ES-I3 (cell line): ENCODE results near the gene TMCO4.

ENCODE experiments used
- H3K36me3 ChIP-seq: 2 replicates; pipeline ENCODE4 v1.6.1; 2013; ENCODE audit warnings: mild to moderate bottlenecking, low read length, control low read depth, moderate library complexity; ENCODE audit not compliant: insufficient read depth
- H3K4me1 ChIP-seq: 2 replicates; pipeline ENCODE4 v1.6.1; 2013; ENCODE audit warnings: mild to moderate bottlenecking, control low read depth, low read length; ENCODE audit not compliant: insufficient read depth
- H3K9ac ChIP-seq: 2 replicates; pipeline ENCODE4 v1.6.1; 2013; ENCODE audit warnings: low read depth, mild to moderate bottlenecking, low read length, moderate library complexity
- H3K9me3 ChIP-seq: 2 replicates; pipeline ENCODE4 v1.6.1; 2013; ENCODE audit warnings: mild to moderate bottlenecking, low read length, moderate library complexity; ENCODE audit not compliant: control insufficient read depth, insufficient read depth

The TMCO4 gene

DNA sequence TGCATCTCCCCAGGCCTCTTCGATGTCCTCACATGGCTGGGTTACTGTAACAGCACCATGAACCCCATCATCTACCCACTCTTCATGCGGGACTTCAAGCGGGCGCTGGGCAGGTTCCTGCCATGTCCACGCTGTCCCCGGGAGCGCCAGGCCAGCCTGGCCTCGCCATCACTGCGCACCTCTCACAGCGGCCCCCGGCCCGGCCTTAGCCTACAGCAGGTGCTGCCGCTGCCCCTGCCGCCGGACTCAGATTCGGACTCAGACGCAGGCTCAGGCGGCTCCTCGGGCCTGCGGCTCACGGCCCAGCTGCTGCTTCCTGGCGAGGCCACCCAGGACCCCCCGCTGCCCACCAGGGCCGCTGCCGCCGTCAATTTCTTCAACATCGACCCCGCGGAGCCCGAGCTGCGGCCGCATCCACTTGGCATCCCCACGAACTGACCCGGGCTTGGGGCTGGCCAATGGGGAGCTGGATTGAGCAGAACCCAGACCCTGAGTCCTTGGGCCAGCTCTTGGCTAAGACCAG lies 120.7 kb downstream of the TMCO4 start:
- no peaks in the 10 kb centered on the region for H3K9me3 ChIP-seq

DNA sequence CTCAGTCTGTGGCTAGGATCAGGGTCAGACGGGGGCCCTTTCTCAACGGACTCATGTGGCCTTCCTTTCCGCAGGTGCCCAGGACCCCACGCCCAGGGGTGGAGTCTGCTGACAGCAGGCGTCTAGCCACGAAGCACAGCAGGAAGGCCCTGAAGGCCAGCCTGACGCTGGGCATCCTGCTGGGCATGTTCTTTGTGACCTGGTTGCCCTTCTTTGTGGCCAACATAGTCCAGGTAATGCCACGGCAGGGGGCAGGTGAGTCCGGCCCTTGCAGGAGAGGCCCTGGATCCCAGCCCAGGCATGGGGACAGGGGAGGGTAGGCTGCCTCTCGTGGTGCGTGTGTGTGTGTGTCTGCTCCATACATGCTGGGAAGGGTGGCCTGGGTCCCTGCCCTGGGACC lies 121.2 kb downstream of the TMCO4 start:
- no peaks in the 10 kb centered on the region for H3K4me1 ChIP-seq
- H3K9me3 ChIP-seq, result no peaks in the 10 kb centered on the region
- no peaks in the 10 kb centered on the region for H3K36me3 ChIP-seq
- no peak overlapping the region for H3K9ac ChIP-seq

More for the DNA sequence above, 120.7 kb downstream of the TMCO4 start:
- Histone ChIP-seq H3K9ac (no peak overlapping the region), H3K4me1 (no peaks in the 10 kb centered on the region), H3K36me3 (no peaks in the 10 kb centered on the region)

DNA sequence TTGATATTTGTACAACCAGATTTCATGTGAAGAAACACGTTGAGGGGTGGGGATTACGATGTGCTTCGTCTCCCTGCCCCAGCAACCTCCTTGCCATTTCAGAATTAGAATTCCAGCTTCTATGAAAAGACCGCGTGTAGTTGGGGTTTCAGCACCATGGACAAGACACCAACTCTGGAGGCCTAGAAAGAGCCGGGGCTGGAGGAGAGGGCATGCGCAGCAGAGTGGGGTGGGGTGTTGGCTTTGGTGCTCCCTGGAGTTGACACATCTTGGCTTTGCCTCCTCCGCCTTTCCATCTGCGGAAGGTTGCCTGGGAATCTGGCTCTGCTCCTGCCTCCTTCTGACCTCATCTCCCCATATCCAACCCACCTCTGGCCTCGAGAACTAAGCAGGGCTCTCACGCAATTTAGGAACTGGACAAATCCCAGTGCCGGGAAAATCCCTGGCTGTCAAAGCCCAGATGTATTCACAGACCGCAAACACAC lies 123.2 kb downstream of the TMCO4 start:
- no peak overlapping the region for H3K9ac ChIP-seq
- no peaks in the 10 kb centered on the region for H3K4me1 ChIP-seq
- H3K36me3 ChIP-seq, result no peaks in the 10 kb centered on the region
- H3K9me3 ChIP-seq, result no peaks in the 10 kb centered on the region

DNA sequence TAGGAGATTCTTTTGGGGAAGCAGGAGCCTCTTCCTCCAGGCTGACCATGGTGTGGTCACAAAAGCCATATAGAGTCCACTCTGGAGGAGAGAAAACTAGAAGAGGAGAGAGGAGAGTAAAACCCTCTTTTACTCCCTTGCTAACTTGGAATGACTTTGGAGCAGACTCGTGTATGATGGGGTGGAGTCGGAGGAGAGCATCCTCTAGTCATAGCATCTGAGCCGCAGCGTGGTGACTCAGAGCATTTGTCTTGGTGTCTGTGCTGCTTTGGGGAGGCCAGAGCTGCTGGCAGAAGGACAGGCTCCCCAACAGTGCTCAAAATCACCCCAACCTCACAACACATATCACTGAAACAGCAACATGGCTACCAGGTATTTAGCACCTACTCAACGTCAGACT lies 123.9 kb downstream of the TMCO4 start:
- no peaks in the 10 kb centered on the region for H3K4me1 ChIP-seq
- no peaks in the 10 kb centered on the region for H3K36me3 ChIP-seq
- no peaks in the 10 kb centered on the region for H3K9me3 ChIP-seq
- H3K9ac ChIP-seq, result no peak overlapping the region

DNA sequence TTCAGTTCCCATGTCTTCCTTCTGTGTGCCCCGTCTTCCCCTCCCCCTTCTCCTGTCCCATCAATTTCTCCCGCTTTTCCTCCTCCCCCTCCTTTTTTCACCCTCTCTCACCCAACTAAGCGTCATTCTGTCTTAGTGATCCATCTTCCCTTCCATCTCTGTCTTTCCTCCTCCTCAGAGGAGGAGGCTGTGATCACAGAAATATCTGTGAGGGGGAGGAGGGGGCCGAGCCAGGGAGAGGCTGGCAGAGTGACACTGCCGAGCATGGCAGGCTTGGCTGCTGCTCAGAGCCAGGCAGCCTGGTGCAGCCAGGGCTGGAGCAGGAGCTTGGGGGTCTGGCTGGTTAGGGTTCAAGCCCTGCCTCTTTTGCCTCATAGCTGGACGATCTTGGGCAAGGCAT lies 127.5 kb downstream of the TMCO4 start:
- H3K36me3 ChIP-seq, result no peaks in the 10 kb centered on the region
- H3K9ac ChIP-seq, result no peak overlapping the region
- H3K9me3 ChIP-seq, result no peaks in the 10 kb centered on the region
- no peaks in the 10 kb centered on the region for H3K4me1 ChIP-seq

DNA sequence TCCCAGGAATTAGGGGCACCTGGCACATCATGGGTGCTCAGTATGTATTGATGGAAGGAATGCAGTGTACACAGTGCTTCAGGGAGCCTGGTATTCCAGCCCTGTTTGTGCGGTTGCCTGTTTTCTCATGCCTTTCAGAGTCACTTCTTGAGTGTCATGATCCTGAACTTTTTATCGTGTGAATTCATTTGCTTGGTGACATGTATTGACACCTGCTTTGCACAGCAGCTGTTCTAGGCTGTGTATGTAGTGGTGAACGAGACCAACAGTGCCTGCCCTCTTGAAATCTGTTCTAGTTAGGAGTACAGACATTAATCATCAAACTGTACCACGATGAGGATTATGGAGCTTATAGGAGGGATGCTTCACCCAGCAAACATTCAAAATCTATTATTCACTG lies 128.9 kb downstream of the TMCO4 start:
- H3K9ac ChIP-seq, result no peak overlapping the region
- no peaks in the 10 kb centered on the region for H3K4me1 ChIP-seq
- H3K9me3 ChIP-seq, result no peaks in the 10 kb centered on the region
- H3K36me3 ChIP-seq, result no peaks in the 10 kb centered on the region

DNA sequence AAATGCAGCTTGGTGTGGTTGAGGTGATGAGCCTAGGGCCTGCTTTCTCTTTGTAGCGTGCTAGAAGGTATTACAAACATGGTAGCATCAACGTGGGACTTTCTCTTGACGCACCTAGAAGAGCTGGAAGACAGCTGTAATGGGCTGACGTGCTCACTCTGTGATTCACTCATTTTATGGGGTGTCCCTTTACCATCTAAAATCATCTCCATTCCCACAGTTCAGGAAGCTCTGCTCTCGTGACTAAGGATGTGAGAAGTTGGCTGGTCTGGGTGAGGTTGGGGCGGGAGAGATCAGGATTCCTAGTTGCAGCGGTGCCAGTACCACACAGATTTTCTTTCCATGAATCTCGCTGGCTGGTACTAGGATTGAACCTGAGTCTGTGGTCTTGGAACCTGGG lies 130.8 kb downstream of the TMCO4 start:
- no peaks in the 10 kb centered on the region for H3K36me3 ChIP-seq
- no peaks in the 10 kb centered on the region for H3K9me3 ChIP-seq
- H3K4me1 ChIP-seq, result no peaks in the 10 kb centered on the region
- H3K9ac ChIP-seq, result no peak overlapping the region

DNA sequence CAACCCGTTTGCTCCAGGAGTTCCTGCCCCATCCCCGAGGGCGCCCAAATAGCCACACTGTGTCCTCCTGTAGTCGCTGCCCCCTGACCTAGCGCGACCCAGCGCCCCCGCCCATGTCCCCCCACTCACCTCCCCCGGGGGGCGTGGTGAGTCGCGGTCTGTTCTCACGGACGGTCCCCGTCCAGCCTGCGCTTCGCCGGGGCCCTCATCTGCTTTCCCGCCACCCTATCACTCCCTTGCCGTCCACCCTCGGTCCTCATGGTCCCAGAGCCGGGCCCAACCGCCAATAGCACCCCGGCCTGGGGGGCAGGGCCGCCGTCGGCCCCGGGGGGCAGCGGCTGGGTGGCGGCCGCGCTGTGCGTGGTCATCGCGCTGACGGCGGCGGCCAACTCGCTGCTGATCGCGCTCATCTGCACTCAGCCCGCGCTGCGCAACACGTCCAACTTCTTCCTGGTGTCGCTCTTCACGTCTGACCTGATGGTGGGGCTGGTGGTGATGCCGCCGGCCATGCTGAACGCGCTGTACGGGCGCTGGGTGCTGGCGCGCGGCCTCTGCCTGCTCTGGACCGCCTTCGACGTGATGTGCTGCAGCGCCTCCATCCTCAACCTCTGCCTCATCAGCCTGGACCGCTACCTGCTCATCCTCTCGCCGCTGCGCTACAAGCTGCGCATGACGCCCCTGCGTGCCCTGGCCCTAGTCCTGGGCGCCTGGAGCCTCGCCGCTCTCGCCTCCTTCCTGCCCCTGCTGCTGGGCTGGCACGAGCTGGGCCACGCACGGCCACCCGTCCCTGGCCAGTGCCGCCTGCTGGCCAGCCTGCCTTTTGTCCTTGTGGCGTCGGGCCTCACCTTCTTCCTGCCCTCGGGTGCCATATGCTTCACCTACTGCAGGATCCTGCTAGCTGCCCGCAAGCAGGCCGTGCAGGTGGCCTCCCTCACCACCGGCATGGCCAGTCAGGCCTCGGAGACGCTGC lies 133.9 kb downstream of the TMCO4 start:
- H3K36me3 ChIP-seq, result no peaks in the 10 kb centered on the region
- H3K9ac ChIP-seq, result peak overlapping the region; percentile 59; the same call in 1 of the 2 replicates
- no peaks in the 10 kb centered on the region for H3K4me1 ChIP-seq
- no peaks in the 10 kb centered on the region for H3K9me3 ChIP-seq

DNA sequence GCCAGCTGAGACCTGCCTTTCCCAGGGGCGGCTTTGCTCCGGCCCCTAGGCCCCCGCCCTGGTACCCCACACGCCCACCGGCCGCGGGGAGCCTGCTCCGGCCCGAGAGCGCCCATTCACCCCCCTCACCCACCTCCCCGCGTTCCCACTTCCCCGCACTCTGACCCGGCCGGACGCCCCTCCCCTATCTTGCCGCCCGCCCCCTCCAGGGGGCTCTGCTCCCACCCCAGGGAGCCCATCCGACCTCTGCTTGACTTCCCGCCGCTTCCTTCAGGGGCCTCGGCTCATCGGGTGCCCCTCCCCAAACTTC lies 134.6 kb downstream of the TMCO4 start:
- Histone ChIP-seq H3K36me3 (no peaks in the 10 kb centered on the region), H3K9me3 (no peaks in the 10 kb centered on the region), H3K9ac (peak overlapping the region; percentile 59), H3K4me1 (no peaks in the 10 kb centered on the region)

DNA sequence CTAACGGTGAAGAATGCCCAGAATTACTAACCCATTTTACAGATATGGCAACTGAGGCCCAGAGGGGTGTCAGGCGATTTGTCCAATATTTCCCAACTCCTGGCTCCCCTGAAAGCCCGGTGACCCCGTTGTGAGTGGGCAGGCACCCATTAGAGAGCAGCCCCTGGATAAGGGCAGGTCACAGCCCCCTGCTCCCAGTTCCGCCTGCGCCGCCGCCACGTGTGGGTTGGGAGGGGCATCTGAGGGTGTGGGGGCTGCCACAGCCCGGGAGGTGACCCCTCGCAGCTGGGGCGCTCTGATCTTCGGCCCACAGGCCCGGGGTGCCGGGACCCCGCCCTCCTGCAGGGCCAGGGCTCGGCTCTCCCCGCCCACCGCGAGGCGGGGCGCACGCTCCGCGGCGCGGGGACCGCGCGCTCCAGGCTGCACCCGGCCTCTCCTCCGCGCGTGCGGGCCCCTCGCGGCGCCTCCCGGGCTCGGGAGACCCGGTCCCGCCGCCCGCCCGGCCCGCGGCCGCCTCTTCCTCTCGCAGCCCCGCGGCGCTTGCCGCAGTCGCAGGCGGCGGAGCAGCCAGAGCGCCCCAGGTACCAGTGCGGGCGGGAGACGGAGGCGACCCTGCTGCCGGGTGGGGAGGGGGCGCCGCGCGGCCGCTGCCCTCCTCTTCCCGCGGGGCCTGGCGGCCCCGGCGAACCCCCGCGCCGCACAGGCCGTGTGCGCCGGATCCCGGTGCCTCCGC lies 135.1 kb downstream of the TMCO4 start, which contains the start of gene HTR6:
Gene HTR6 (plus strand): TSS at position 423 of the 733 bp plus-strand sequence. CDS start 879 bp downstream, outside the sequence.
- Histone ChIP-seq H3K36me3 (no peaks in the 10 kb centered on the region), H3K9ac (peak within 1 kb of the TSS; percentile 59), H3K4me1 (no peaks in the 10 kb centered on the region), H3K9me3 (no peaks in the 10 kb centered on the region)

DNA sequence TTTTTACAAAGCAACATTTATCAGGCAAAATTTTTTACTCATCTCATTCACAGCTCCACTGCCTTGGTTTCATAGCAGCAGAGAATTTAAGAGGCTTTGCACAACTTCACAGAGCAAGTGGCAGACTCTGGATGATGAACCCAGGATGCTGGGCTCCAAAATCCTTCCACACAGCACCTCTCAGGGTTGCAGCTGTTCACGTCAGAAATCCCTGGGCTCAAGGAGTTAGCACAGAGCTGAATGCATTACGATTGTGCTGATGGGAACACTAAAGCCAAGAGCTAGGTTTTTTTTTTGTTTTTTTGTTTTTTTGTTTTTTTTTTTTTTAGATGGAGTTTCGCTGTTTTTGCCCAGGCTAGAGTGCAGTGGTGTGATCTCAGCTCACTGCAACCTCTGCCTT lies 137.4 kb downstream of the TMCO4 start:
- H3K9me3 ChIP-seq, result no peaks in the 10 kb centered on the region
- no peak overlapping the region for H3K9ac ChIP-seq
- H3K36me3 ChIP-seq, result no peaks in the 10 kb centered on the region
- no peaks in the 10 kb centered on the region for H3K4me1 ChIP-seq

DNA sequence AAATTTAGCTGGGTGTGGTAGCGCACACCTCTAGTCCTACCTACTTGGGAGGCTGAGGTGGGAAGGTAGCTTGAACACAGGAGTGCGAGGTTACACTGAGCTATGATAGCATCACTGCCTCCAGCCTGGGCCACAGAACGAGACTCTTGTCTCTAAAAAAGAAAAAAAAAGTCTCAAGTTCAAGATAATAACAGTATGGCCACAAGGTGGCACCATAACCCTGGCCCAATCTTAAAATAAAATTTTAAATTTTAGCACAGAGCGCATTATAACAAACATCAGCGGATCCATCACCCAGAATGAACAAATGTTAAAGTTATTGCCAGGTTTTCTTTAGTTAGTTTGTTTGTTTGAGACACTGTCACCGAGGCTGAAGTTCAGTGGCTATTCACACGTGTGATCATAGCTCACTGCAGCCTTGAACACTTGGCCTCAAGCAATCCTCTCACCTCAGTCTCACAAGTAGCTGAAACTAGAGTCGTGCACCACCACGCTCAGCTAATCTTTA lies 137.9 kb downstream of the TMCO4 start:
- Histone ChIP-seq H3K9me3 (no peaks in the 10 kb centered on the region), H3K4me1 (no peaks in the 10 kb centered on the region), H3K36me3 (no peaks in the 10 kb centered on the region), H3K9ac (no peak overlapping the region)

DNA sequence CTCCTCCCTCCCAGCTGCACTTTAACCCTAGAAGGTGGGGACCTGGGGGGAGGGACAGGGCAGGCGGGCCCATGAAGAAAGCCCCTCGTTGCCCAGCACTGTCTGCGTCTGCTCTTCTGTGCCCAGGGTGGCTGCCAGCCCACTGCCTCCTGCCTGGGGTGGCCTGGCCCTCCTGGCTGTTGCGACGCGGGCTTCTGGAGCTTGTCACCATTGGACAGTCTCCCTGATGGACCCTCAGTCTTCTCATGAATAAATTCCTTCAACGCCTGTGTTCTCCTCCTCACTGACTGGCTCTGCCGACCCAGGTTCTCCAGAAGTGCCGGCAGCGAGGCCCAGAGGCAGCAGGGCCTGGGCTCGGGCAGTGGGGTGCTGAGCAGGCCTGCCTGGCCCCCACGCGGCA lies 141.5 kb downstream of the TMCO4 start:
- Histone ChIP-seq H3K36me3 (no peaks in the 10 kb centered on the region), H3K9me3 (no peaks in the 10 kb centered on the region), H3K9ac (no peak overlapping the region), H3K4me1 (no peaks in the 10 kb centered on the region; the same call in 1 of the 2 replicates)

DNA sequence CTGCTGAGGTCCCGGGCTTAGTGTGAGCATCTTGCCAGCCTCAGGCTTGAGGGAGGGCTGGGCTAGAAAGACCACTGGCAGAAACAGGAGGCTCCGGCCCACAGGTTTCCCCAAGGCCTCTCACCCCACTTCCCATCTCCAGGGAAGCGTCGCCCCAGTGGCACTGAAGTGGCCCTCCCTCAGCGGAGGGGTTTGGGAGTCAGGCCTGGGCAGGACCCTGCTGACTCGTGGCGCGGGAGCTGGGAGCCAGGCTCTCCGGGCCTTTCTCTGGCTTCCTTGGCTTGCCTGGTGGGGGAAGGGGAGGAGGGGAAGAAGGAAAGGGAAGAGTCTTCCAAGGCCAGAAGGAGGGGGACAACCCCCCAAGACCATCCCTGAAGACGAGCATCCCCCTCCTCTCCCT lies 142.2 kb downstream of the TMCO4 start:
- Histone ChIP-seq H3K36me3 (no peaks in the 10 kb centered on the region), H3K9me3 (no peaks in the 10 kb centered on the region), H3K9ac (no peak overlapping the region), H3K4me1 (no peaks in the 10 kb centered on the region; the same call in 1 of the 2 replicates)
